C4-2B (cell line): ENCODE data around the gene ZMYND19.

ENCODE experiments used
- H3K27ac ChIP-seq: fragments of 450-650 bp; 2 replicates; pipeline ENCODE4 v1.5.1; 2017
- CTCF ChIP-seq: fragments of 450-650 bp; conservative IDR thresholded peaks from 2 replicates; pipeline ENCODE4 v1.5.1; 2017; ENCODE audit warnings: mild to moderate bottlenecking
- ZFX ChIP-seq: fragments of 450-650 bp; IDR thresholded peaks from 2 replicates; pipeline ENCODE4 v1.6.1; 2017

Gene ZMYND19

DNA sequence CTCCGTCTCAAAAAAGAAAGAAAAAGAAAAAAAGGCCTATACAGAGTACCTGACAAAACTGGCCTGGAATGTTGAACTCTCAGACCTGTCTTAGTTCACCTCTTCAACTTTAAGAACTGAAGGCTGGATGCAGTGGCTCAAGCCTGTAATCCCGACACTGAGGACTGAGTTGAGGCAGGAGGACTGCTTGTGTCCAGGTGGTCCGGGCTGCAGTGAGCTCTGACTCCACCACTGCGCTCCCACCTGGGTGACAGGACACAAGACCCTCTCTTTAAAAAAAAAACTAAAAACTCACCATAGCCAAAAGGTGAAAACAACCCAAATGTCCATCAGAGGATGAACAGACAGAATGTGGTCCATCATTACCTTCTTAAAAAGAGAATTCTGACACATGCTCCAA lies 32.2 kb downstream of the ZMYND19 start:
- TF ChIP-seq ZFX: no peak
- TF ChIP-seq CTCF: no peak
- no peak overlapping the region for H3K27ac ChIP-seq

DNA sequence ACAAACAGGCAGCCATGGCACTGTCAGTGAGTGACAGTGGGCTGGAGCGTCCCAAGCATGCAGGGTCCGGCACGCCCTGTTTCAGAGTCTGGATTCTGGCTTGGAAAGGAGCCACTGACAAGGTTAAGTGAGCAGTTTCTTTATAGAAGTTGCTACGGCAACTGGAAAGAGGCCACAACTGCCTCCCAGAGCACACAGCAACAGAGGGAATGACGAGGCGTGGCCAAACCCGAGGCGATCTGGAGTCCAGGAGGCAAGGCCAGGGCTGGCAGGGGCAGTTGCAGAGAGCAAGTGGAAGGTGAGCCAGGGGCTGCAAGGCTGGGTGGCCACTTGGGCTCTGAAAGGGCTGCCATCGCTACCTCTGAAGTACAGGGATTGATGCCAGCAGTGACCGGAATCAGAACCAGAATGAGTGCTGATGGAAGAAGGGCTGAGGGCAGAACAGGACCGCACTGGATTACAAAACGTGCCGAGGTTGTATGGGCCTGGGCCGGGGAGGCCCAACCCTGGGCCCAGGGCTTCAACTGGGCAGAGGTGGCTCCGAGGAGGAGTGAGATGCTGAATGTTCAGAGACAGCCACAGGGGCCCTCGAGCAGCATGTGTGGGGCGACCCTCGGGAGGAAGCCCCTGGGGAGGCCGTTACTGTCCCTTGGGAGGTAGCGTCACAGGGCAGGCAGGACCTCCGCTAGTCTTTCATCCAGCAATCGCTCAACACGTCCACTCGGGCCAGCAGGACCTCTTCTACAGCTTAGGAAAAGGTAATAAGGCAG lies 34.1 kb downstream of the ZMYND19 start:
- peak overlapping the region; percentile 39 for H3K27ac ChIP-seq
- no peak for TF ChIP-seq ZFX
- no peak for TF ChIP-seq CTCF

DNA sequence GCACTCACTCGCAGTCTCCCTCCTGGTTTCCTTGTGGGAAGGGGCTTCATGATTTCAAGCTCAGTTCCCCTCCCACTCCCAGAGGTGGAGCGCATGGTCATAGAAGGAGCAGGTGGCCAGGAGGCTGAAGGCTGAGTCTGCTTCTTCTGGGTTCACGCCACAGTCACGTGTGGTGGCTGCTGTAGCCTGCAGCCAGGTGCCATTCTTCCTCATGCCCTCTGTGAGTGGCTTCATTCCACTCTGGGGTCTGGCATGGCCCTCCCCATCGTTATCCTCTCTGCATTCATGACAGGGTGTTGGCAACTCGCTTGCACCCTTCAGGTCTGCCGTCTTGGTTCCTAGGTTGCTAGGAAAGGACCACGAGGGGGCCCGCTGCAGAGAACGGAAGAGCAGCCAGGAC lies 35.1 kb downstream of the ZMYND19 start:
- peak overlapping the region; percentile 39; the same call in 1 of the 2 replicates for H3K27ac ChIP-seq
- TF ChIP-seq ZFX (no peak), CTCF (no peak)

- no peak overlapping the region for H3K27ac ChIP-seq
- TF ChIP-seq ZFX (no peak), CTCF (no peak)
Measured at GRCh38 chr9:137554349-137554748, 36.0 kb downstream of the ZMYND19 start.

- peak overlapping the region; percentile 92; the same call in 1 of the 2 replicates for H3K27ac ChIP-seq
Measured at GRCh38 chr9:137553654-137554053, 36.7 kb downstream of the ZMYND19 start.

DNA sequence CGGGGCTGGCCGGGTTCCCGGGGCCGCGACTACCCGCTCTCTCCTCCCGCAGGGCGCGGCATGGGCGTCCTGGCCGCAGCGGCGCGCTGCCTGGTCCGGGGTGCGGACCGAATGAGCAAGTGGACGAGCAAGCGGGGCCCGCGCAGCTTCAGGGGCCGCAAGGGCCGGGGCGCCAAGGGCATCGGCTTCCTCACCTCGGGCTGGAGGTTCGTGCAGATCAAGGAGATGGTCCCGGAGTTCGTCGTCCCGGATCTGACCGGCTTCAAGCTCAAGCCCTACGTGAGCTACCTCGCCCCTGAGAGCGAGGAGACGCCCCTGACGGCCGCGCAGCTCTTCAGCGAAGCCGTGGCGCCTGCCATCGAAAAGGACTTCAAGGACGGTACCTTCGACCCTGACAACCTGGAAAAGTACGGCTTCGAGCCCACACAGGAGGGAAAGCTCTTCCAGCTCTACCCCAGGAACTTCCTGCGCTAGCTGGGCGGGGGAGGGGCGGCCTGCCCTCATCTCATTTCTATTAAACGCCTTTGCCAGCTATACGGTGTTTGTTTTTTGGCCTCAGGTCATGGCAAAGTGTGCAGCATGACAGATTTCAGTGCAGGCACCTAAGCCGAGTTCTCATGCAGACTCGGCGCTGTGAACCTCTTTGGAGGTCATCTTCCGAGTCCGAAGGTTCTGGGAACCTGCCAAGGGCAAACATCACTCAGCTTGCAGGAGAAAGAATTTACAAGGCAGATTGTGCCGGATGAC lies 38.1 kb downstream of the ZMYND19 start:
- peak overlapping the region; percentile 92 for H3K27ac ChIP-seq
- TF ChIP-seq CTCF (no peak), ZFX (peak; percentile 43; the same call in 1 of the 2 replicates)

DNA sequence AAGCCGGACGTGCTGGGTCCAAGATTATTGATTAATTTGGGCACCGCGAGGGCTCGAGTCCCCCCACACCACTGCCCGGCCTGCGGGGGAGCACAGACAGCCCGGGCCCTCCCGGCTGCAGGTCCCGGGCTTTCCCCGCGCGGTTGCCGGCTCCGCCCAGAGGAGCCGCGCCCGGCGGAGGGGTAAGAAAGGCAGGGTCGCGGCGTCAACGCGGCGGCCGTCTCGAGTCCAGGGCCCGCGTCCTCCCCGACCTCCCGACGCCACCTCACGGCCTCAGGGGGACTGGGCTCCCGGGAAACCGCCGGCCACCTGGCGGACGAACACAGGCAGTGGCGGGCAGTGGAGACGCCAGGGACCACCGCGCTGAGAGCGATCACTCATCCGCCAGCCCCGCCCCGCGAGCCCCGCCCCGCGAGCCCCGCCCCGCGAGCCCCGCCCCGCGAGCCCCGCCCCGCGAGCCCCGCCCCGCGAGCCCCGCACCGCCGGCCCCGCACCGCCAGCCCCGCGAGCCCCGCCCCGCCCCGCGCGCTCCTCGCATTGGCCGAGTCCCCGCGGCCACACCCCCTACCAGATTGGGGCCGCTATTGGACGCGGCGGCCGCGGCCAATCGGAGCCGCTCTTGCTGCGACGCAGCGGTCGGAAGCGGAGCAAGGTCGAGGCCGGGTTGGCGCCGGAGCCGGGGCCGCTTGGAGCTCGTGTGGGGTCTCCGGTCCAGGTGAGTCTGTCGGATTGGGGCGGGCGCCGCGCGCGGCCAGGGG lies 38.9 kb downstream of the ZMYND19 start, which contains the start of gene MRPL41:
MRPL41 (plus strand) TSS at position 616 of the 758 bp plus-strand sequence. CDS start 203 bp downstream, outside the sequence.
- TF ChIP-seq CTCF (peak; percentile 59), ZFX (no peak)
- peak within 1 kb of the TSS; percentile 92 for H3K27ac ChIP-seq

GRCh38 chr9:137550958-137551263 lies 39.4 kb downstream of the ZMYND19 start:
- peak overlapping the region; percentile 92 for H3K27ac ChIP-seq
